ENCODE measurements around the gene LARGE2.
A peak's percentile ranks its signal among the peaks of the same experiment; 100 is the strongest.

LARGE2 gene

DNA sequence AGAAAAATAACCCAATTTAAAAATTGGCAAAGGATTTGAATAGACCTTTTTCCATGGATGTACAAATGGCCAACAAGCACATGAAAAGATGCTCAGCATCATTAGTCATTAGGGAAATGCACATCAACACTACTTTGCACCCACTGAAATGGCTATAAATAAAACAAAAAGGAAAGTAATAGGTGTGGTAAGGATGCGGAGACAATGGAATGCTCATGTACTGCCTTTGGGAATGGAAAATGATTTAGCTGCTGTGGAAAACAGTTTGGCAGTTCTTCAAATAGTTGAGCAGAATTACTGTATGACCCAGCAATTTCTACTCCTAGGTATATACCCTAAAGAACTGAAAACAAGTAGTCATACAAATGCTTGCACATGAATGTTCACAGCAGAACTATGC, 37.4 kb downstream of the LARGE2 start:
- no peak for DNase-seq (ENCODE audit: low read depth in 1 of 2, low spot score in 1 of 2)

DNA sequence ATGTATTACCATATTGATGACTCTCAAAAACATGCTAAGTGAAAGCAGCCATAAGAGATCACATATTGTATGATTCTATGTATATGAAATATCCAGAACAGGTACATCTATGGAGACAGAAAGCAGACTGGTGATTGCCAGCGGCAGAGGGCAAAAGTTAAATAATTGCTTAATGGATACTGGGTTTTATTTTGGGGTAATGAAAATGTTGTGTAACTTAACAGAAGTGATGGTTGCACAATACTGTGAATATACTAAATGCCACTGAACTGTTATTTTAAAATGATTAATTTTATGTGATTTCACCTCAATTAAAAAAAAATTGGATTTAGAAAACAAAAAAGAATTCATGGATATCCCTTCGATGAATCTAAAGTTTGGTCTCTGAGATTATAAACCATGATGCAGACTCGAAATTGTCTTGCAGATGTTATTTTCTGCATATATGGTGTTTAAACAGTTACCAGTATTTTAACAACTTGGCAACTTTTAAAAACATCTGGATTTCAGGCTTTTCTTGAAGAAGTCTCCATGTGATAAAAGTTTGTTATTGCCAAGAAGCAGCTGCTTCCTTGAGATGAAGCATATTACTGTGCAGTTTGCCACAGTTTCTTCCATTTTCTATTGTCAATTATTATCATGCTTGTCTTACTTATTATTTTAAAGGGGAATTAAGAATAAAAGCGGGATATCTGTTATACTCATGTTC, 38.1 kb downstream of the LARGE2 start:
- no peak for DNase-seq (ENCODE audit: low read depth in 1 of 2, low spot score in 1 of 2)

DNA sequence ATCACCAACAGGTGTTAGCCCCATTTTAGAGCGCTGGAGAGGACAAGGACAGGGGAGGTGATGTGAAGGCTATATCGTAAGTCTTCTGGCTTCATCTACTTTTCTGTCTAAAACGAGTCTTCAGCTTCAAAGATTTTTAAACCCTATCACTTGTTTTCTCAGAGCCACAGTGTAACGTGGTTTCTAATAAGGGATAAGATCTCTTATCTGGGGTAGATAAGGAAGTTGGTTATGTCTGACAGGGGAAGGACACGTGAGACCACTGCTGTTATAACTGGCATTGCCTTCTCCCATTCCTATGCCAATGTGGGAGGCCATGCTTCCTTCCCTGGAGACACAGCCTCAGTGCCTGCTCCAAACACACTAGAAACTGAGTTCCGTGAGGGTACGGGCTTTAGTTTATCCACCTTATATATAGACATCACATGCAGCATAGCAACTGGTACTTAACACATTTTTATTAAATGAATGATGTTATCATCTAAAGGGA, 39.3 kb downstream of the LARGE2 start:
- no peak for DNase-seq (ENCODE audit: low read depth in 1 of 2, low spot score in 1 of 2)

DNA sequence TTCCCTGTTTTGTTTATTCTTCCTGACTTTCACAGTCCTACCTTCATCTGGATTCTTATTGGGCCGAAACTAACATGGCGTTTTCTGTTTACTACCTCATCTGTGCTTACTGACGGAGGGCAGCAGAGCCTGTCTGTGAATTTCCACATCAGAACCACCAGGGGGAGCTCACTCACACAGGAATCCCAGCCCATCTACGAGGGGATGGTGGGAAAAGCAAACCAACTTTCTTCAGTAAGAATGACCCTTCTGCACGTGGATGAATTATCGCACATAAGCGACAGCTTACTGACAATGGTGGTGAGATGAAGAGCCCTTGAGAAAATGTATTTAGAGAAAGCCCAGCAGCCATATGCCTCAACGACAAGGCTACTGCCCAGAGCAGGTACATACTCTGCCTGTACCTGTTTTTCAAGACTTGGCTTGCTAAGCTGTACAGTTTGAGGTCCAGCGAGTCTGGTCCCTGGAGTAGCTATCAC, 42.5 kb downstream of the LARGE2 start:
- DNase-seq (ENCODE audit: low read depth in 1 of 2, low spot score in 1 of 2), result peak; percentile 9 to 16

DNA sequence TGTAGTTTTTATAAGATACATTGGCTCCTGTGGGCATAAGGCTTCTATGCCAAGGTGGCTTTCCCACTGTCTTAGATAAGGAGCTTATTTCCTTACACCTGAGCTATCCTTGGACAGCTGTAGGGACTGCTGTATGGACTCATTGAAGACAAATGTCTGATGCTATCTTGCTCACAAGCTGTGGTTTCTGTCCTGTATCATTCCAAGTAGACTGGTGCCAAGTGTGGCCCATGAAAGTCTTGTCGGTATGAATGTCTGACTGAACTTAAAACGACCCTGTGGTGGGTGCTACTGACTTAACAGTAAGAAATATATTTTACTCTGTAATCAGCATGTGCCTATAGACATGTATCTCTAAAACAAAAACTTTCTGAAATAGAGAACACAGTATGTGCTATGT, 45.0 kb downstream of the LARGE2 start:
- no peak for DNase-seq (ENCODE audit: low read depth in 1 of 2, low spot score in 1 of 2)

DNA sequence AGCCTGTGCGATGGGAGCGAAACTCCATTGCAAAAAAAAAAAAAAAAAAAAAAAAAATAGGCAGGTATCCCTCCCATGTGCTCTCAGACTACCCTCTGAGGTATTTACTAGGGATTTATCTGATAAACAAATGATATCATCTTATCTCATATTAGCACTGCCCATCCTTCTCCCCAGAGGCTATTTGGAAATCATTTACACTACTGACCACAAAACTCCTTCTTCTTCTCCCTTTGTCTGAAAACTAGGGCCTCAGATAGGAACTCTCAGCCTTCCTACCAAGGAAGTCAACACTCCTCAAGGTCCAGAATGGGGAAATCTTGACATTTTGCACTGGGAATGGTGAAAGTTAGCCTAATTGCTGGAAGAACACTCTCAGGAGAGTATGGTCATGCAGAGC, 46.4 kb downstream of the LARGE2 start:
- DNase-seq (ENCODE audit: low read depth in 1 of 2, low spot score in 1 of 2), result no peak

DNA sequence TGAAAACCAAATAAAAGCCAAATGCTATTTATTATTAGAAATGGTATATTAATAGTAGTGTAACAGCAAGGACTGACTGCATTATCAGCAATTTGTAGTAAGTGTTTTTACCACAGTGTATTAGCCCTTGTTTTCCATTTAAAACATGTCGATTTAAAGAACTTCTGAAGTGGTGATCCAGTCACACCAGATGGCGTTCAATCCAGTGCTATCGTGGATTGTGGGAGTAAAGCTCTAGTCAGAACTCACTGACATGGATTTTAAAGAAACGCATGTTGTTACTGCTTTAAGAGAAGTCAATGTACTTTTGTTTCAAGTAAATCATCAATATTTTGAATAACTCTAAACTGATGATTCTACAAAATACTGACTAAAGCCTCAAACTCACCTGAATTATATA, 51.1 kb downstream of the LARGE2 start:
- DNase-seq (ENCODE audit: low read depth in 1 of 2, low spot score in 1 of 2), result no peak

DNA sequence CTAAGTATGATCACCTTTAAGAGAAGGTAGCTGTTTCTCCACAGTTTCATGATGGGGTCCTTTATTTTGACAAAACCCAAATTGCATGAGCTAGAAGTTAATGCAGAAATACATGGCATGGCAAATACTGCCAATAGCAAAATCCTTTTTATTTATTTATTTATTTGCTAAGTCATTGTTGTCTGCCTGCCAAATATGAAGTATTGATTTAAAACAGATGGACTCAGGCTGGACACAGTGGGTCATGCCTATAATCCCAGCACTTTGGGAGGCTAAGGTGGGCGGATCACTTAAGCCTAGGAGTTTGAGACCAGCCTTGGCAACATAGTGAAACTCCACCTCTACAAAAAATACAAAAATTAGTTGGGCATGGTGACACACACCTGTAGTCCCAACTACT, 52.4 kb downstream of the LARGE2 start:
- DNase-seq (ENCODE audit: low read depth in 1 of 2, low spot score in 1 of 2), result no peak

All from stimulated activated CD4-positive, alpha-beta T cell treated with anti-CD3 and anti-CD28 coated beads, Interleukin-15, amount 100 ng/mL, for 1 hour (primary cell).